HEK293 (cell line): ENCODE data around the gene TNFRSF13B.

Experiments
- CTCF ChIP-seq: fragments of 450-650 bp; formaldehyde crosslinking; IDR thresholded peaks from 2 replicates; pipeline ENCODE4 v1.5.1; 2016; ENCODE audit warnings: missing biosample characterization, missing genetic modification characterization
- YY1 ChIP-seq: fragments of 450-650 bp; formaldehyde crosslinking; IDR thresholded peaks from 2 replicates; pipeline ENCODE4 v1.5.1; 2018; ENCODE audit warnings: missing biosample characterization, missing genetic modification characterization

GRCh38 chr17:16971458-16972338 is at the start of gene TNFRSF13B:
- no peak for TF ChIP-seq CTCF
- TF ChIP-seq YY1 (tag by site-specific recombination) = no peak
